Pulmonary artery endothelial cell (primary cell): ENCODE data around the gene TMEM233. TPM values are rescaled to one million over a fixed set of nuclear protein-coding genes. Genes with fewer than 3 reads are reported as not detected.
"Not testable (repeated sequence)": the region's sequence is repeated elsewhere in the genome, so short reads cannot be mapped to it uniquely, and the experiment has no call there.

Source experiments
- DNase-seq: peaks from one replicate; pipeline ENCODE4 v3.0.0-alpha.2; 2011; ENCODE audit warnings: low read depth, low spot score
- total RNA-seq: library from RNA; depleted of rRNA; stranded (reverse); fragments of >200 nt; gene quantifications from 2 replicates; pipeline ENCODE4 v1.2.3, GENCODE V29; 2014

The TMEM233 gene
- total RNA-seq, 1 donor from 2014 or later, result 0.73 TPM

DNA sequence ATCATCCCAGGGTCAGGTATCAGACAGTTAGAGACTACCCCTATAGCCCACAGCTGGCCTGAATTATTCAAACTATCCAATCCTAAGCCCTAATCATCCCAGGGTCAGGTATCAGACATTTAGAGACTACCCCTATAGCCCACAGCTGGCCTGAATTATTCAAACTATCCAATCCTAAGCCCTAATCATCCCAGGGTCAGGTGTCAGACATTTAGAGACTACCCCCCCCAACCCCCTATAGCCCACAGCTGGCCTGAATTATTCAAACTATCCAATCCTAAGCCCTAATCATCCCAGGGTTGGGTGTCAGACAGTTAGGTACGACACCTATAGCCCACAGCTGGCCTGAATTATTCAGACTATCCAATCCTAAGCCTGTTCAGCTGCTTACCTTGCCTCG is 63.4 kb downstream of the TMEM233 start:
- not testable (repeated sequence) for DNase-seq

- not testable (repeated sequence) for DNase-seq
Observed at GRCh38 chr12:119658166-119658565, 64.6 kb downstream of the TMEM233 start.

- DNase-seq, result no peak
Observed at GRCh38 chr12:119659289-119659897, 65.8 kb downstream of the TMEM233 start.

DNA sequence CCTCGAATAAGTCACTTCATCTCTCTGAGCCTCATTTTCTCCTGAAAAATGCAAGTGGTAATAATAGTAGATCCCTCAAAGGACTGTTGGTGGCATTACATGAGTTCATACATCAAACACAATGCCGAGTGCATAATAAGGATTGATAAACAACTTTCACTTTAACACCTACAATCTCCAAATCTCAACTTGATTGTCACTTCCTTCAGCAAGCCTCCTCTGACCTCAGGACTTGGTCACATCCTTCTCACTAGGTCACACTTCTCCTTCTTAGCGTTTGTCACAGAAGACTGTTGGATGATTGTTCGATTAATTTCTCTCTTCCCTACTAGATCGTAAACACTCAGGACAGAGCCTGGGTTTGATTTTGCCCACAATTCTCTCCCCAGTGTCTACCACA is 66.5 kb downstream of the TMEM233 start:
- DNase-seq, result no peak

- DNase-seq, result no peak
Observed at GRCh38 chr12:119661882-119662281, 68.3 kb downstream of the TMEM233 start.

DNA sequence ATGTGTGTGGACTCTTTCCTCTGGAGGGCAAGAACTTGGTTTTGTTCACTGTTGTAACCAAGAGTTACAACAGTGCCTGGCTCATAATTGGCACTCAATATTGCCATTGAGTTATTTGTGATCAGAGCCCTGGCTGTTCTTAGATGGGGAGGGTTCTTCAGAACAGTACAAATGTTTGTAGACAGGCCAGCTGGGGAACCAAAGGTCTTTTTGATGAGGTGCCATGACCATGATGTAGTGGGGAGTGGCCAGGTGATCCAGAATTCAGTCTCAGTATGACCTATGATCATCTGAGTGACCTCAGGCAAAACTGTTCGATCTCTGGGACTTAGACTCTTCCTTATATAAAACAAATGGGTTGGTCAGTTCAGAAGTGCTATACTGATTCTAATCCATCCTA is 71.1 kb downstream of the TMEM233 start:
- DNase-seq, result no peak

GRCh38 chr12:119665164-119665929 is 71.8 kb downstream of the TMEM233 start:
- no peak for DNase-seq

DNA sequence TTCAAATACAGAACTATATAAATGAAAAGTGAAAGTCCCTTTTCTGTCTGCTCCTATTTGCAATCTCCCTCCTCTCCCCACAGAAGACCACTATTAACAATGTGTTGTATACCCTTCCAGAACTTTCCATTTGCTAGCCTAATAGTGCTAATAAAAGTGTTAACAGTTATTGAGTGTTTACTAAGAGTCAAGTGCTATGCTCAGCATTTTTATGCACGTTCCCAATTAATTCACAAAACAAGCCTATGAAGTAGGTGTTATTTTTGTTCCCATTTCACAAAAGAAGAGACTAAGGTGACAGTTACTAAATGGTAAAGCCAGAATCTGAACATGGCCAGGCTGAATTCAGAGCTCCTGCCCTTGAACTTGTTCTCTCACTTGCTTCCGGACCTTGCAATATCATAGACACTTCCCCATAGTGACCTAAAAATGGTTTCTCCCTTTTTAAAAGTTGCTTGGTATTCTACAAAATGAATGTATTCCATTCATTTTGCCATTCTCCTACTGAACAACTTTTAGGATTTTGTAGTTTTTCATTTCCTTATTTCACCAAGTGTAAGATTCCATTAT is 72.7 kb downstream of the TMEM233 start:
- DNase-seq, result no peak

GRCh38 chr12:119666900-119667576 is 73.5 kb downstream of the TMEM233 start:
- no peak for DNase-seq

GRCh38 chr12:119667577-119668323 is 74.2 kb downstream of the TMEM233 start, which contains the start of gene PRKAB1:
Gene PRKAB1 (plus strand): TSS chr12:119668133. CDS start chr12:119668245, 112 bp downstream.
- peak; percentile 83 for DNase-seq

DNA sequence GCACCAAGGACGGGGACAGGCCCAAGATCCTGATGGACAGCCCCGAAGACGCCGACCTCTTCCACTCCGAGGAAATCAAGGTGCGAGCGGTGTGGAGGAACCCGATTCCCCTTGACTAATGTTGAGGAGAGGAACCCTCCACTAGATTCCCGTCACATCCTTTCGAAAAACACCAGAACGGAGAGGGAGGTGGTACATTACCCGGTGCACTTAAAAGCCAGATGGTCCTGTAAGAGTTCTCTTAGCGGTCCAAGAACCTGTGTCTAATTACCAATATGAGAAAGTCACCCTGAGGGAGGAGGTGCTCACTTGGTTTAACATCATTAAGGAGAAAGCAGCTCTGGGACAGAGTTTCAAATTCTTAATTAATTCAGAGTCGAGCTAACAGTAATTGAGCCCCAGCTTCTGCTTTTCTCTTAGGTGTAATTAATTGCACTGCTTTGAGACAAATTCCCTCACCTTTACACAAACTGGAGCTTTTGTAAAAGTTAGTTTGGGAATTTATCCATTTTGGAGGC is 74.8 kb downstream of the TMEM233 start:
- no peak for DNase-seq

DNA sequence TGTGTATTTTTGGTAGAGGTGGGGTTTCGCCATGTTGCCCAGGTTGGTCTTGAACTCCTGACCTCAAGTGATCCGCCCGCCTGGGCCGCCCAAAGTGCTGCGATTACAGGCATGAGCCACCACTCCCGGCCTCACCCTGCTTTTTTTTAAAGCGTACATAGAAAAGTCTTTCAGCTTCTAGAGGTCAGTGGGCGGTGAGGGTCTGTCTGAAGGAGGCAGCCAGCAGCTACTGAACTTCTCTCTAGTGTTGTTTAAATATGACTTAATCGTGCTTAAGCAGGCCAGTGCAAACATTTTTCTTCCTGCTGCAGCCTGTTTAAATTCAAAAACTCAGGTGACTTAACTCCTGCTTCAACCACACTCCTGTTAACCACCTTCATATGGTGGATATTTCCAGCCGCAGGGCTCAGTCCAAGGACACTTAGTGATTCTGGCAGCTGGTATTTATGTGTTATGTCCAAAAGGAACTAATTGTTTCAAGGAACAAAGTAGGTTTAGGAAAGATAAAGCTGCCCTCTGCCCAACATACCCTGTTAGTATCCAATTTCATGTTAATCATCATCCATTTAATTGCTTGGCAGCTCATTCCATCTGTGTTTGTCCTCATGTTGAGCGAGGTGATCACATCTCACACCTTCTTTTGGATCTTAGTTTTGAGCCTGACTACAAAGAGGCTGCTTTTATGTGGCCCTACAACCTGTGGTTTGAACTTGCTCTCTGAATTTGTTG is 76.3 kb downstream of the TMEM233 start:
- no peak for DNase-seq

DNA sequence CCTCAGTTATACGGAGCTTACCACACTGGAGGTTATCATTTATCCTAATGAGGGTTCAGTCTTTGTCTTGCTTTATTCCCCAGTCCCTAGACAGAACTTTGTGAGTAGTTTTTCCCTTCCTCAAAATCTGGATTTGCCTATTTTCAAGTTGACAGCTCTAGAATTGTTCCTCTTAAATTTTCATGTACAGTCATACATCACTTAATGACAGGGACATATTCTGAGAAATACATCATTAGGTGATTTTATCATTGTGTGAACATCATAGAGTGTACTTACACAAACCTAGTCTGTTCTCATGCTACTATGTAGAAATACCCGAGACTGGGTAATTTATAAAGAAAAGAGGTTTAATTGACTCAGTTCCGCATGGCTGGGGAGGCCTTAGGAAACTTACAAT is 77.5 kb downstream of the TMEM233 start:
- DNase-seq, result no peak

- no peak for DNase-seq
Observed at GRCh38 chr12:119672194-119672593, 78.6 kb downstream of the TMEM233 start.

DNA sequence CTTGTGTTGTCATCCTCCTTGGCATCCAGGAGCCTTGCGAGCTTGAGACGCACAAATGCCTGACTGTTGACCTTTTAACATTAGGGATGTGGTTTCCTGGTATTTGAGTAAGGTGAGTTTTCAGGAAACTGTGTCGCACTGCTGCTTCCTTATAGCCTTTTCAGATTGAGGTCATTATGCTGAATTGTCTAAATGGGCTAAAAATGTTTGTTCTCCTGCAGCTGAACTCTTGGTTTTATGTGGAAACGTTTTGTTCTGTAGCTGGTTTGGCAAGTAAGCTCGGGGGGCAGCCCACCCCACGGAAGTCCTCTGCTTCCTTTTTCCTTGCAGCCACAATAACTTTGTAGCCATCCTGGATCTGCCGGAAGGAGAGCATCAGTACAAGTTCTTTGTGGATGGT is 80.1 kb downstream of the TMEM233 start:
- DNase-seq, result peak; percentile 68

DNA sequence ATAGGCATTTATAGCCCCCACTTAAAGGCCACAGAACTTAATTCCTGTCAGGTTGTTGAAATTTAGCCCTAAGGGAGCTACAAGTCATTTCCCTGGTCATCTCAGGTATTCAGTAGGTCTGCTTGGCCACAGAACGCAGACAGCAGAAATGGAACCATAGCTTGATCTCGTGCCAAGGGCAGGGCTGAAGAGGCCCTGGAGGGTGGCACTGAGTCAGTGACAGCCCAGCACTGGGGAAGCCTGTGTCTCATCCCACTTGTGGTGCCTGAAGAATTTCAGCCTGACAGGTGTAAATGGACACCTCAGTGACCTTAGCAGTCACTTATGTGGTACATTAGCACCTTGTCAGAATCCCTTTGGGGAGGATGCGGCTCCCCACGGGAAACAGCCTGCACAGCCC is 81.0 kb downstream of the TMEM233 start:
- DNase-seq, result no peak

DNA sequence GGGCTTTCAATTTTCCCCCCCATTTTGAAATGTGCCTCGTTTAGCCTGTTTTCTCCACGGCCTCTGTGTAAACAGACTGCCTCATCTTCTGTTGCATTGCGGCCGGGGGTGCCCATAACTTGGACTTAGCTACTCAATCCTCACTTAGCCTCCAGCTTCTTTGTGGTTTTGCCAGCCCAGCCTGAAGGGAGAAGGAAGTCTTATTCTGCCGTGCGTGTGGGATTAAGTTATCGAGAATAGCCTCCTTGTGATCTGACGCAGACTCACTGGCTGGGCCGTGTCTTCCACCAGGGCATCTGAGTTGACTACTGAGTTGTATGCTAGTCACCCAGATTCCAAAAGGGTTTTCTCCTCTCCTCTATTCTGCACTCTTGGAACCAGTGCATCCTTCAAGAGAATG is 82.4 kb downstream of the TMEM233 start:
- DNase-seq, result no peak

DNA sequence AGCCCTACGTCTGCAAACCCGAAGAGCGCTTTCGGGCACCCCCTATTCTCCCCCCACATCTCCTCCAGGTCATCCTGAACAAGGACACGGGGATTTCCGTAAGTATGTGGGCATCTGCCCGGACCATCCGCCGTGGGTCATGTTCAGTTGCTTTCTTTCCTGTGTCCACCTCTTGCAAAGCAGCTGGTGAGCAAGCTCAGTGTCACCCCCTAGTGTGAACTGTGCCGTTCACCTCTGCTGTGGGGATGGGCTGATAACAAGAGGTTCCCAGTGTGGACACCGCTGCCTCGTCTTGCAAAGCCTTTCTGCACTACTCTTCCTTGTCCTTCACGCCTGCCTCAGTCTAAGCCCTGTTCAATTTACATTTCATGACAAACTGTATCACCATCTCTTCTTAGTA is 83.0 kb downstream of the TMEM233 start:
- no peak for DNase-seq

- DNase-seq, result no peak
Observed at GRCh38 chr12:119678459-119678858, 84.9 kb downstream of the TMEM233 start.

DNA sequence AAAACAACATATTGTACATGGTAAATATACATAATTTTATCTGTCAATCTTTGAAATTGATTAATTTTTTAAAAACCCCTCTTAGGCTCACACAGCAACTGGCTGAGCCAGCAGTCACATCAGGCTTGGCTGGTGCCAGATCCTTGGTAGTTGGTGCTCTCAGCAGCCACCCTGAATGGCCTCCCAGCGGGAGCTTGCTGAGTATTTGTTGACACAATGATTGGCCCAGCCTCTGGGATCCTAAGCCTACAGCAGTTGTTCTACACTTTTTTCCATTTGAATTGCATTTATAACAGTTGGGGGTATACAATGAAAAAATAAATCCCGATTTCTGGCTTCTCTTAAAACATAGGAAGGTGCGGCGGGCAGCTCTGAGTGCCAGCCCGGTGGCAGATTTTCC is 85.5 kb downstream of the TMEM233 start:
- DNase-seq, result no peak

GRCh38 chr12:119679490-119679889 is 85.9 kb downstream of the TMEM233 start:
- no peak for DNase-seq
